ENCODE data around the gene ISCA1. TPM values are rescaled to one million over a fixed set of nuclear protein-coding genes. Genes with fewer than 3 reads are reported as not detected.

The ISCA1 gene
- total and polyA plus RNA-seq, 2 of the 8 experiments (the other 6 are each of a cell fraction or from before 2014, with no cell fraction given), result 35.0 to 40.0 TPM

GRCh38 chr9:86253577-86253976, 28.8 kb downstream of the ISCA1 start:
- Histone ChIP-seq H3K56ac (replicated peaks; ENCODE audit: insufficient read length, low read depth, low read length) (no peak overlapping the region), H4K20me1 (replicated peaks in 1 of 2; ENCODE audit: control insufficient read depth in 1 of 2, insufficient read depth in 2 of 2, low read length in 2 of 2) (no peaks in the 10 kb centered on the region), H3K18ac (ENCODE audit: extremely low read depth, low read length) (no peak overlapping the region), H2BK120ac (replicated peaks; ENCODE audit: low read depth, low read length) (no peak overlapping the region), H4K91ac (replicated peaks; ENCODE audit: insufficient read length, low read length) (no peak overlapping the region), H3K4me1 (replicated peaks in 1 of 4; ENCODE audit: control insufficient read depth in 3 of 4, insufficient read depth in 4 of 4, low read length in 3 of 4) (no peaks in the 10 kb centered on the region), H3K79me2 (ENCODE audit: control insufficient read depth in 1 of 2, insufficient read depth in 2 of 2, low read length in 2 of 2) (no peaks in the 10 kb centered on the region), H4K5ac (ENCODE audit: insufficient read length, low read depth, low read length) (no peak overlapping the region), H3K79me1 (ENCODE audit: low read depth, low read length) (no peaks in the 10 kb centered on the region), H2BK15ac (ENCODE audit: low read length) (no peak overlapping the region), H3K4me3 (ENCODE audit: extremely low read depth in 1 of 4, insufficient read depth in 2 of 4, low read depth in 3 of 4, low read length in 4 of 4) (no peak overlapping the region), H3K9ac (replicated peaks in 1 of 4; ENCODE audit: extremely low read depth in 1 of 4, low read depth in 3 of 4, low read length in 3 of 4) (no peak overlapping the region), H3K14ac (ENCODE audit: insufficient read length) (no peak overlapping the region), H3K9me3 (ENCODE audit: insufficient read depth in 2 of 2, low read depth in 1 of 2, low read length in 1 of 2) (peaks cover 6% of the 10 kb centered on the region in 2 experiments; a peak in 3 of 4 replicates), H2BK5ac (ENCODE audit: low read depth, low read length) (no peak overlapping the region), H3K27ac (ENCODE audit: low read depth, low read length) (no peak overlapping the region), H2BK20ac (ENCODE audit: low read length) (no peak overlapping the region), H2BK12ac (ENCODE audit: low read depth, low read length) (no peak overlapping the region), H3K36me3 (ENCODE audit: control insufficient read depth in 2 of 4, insufficient read depth in 4 of 4, low read length in 3 of 4) (no peaks in the 10 kb centered on the region), H3K27me3 (replicated peaks in 1 of 4; ENCODE audit: control insufficient read depth in 3 of 4, extremely low read depth in 1 of 4, insufficient read depth in 3 of 4, low read length in 3 of 4) (no peaks in the 10 kb centered on the region), H3K23me2 (ENCODE audit: low read depth, low read length) (no peaks in the 10 kb centered on the region), H3K4me2 (ENCODE audit: insufficient read depth in 1 of 2, low read depth in 2 of 2, low read length in 2 of 2) (no peak overlapping the region), H3K23ac (ENCODE audit: insufficient read length) (no peak overlapping the region), H2AK5ac (ENCODE audit: low read depth, low read length) (no peak overlapping the region), H4K8ac (ENCODE audit: extremely low read depth, insufficient read depth, low read length) (no peak overlapping the region), H3K4ac (replicated peaks; ENCODE audit: insufficient read length, low read depth, low read length) (no peak overlapping the region), H2AFZ (ENCODE audit: low read length) (no peak overlapping the region)
- ChIA-PET POLR2A (ENCODE audit: partially characterized antibody) (no interaction called here), CTCF (ENCODE audit: partially characterized antibody) (no interaction called here)
- 97% methylated on average over 3 of the region's 3 CpGs; no CpG with 5 or more reads in 1 of the 2 experiments for WGBS, 2 experiments (ENCODE audit: extremely low coverage in 1 of 2, insufficient coverage in 1 of 2, insufficient read length in 1 of 2, insufficient replicate concordance in 2 of 2, low coverage in 1 of 2, low lambda C conversion rate in 2 of 2, missing lambda C conversion rate in 1 of 2)
- FAIRE-seq (no peak), DNase-seq (ENCODE audit: low read depth in 1 of 2, low spot score in 2 of 2) (no peak)
- no peak for TF ChIP-seq PHF8 (conservative IDR thresholded peaks at IDR 0.05; ENCODE audit: low read depth, low read length)
- TF ChIP-seq POLR2A (IDR thresholded peaks at IDR 0.05; ENCODE audit: control extremely low read depth in 1 of 2, low read depth in 2 of 2, low read length in 2 of 2), result no peak

Measured in H1 (cell line).